SK-N-MC (cell line): Measurements from ENCODE around the gene HOXA2.
A peak's percentile ranks its signal among the peaks of the same experiment; 100 is the strongest.

ENCODE experiments used
- EZH2 ChIP-seq: fragments of 200-600 bp; sonication (generic); IDR thresholded peaks from one replicate; pipeline ENCODE4 v1.6.1; 2017; ENCODE audit warnings: antibody characterized with exemption
- FOXP2 ChIP-seq: optimal IDR thresholded peaks from 2 replicates; pipeline ENCODE3; 2011; ENCODE audit warnings: mild to moderate bottlenecking, moderate library complexity; ENCODE audit not compliant: insufficient read depth; ENCODE audit errors: extremely low read length, control extremely low read depth
- POLR2AphosphoS5 ChIP-seq: IDR thresholded peaks from 2 replicates; pipeline ENCODE4 v1.6.1; 2012; ENCODE audit warnings: mild to moderate bottlenecking, low read depth, low read length, borderline replicate concordance

DNA sequence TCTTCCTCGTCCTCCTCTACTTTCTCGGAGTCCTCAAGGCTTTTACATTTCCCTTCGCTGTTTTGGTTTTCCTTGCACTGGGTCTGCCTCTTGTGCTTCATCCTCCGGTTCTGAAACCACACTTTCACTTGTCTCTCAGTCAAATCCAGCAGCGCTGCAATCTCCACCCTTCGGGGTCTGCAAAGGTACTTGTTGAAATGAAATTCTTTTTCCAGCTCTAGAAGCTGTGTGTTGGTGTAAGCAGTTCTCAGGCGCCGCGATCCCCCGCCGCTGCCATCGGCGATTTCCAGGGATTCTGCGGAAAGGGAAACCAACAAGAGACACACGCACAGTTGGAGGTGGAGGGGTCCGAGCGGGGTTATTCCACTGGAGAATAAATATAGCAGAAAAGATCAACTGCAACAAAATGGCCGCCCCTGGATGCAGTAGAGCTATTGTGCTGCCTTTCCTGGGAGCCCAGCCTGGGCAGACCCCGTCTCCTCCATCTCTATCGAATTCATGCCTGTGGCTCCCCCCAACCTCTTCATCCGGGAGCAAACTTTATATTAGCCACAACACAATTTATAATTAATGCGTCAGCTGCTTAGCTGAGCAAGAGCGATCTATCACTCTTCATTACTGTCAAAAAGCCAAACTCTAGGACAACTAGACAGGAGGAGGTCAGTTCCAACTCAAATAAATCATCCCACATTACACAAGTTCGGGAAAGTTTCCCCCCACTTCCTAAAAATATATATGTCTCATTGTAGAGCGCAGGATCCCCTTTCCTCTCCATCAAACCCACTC lies 1.1 kb downstream of the HOXA2 start:
- peak; percentile 94 for TF ChIP-seq EZH2
- TF ChIP-seq POLR2AphosphoS5: no peak
- no peak for TF ChIP-seq FOXP2
